HG03139 (cell line): Measurements from ENCODE around the gene RPS28.

Experiments used
- ATAC-seq: cut with Tn5 transposase; IDR thresholded peaks from one replicate; pipeline ENCODE4 v1.9.1; 2021; ENCODE audit not compliant: unreplicated experiment

The RPS28 gene

GRCh38 chr19:8319807-8320520, 1.3 kb upstream of the RPS28 start:
- ATAC-seq: no peak

GRCh38 chr19:8320564-8321066, 681 bp upstream of the RPS28 start:
- ATAC-seq: no peak

GRCh38 chr19:8321986-8322637, 816 bp downstream of the RPS28 start:
- ATAC-seq: no peak

- ATAC-seq: no peak
Measured at GRCh38 chr19:8322638-8322997, 1.3 kb downstream of the RPS28 start.

GRCh38 chr19:8323781-8324185, 2.5 kb downstream of the RPS28 start:
- ATAC-seq: no peak

- no peak for ATAC-seq
Measured at GRCh38 chr19:8324186-8325050, 3.1 kb downstream of the RPS28 start.

- no peak for ATAC-seq
Measured at GRCh38 chr19:8325454-8325853, 4.2 kb downstream of the RPS28 start.

- no peak for ATAC-seq
Measured at GRCh38 chr19:8329996-8330395, 8.7 kb downstream of the RPS28 start.

- ATAC-seq: no peak
Measured at GRCh38 chr19:8331263-8331845, 10.1 kb downstream of the RPS28 start.

GRCh38 chr19:8332976-8333766, 11.9 kb downstream of the RPS28 start:
- no peak for ATAC-seq

GRCh38 chr19:8333767-8334457, 12.6 kb downstream of the RPS28 start:
- ATAC-seq: no peak

- no peak for ATAC-seq
Measured at GRCh38 chr19:8334458-8335342, 13.4 kb downstream of the RPS28 start.

- no peak for ATAC-seq
Measured at GRCh38 chr19:8335343-8336071, 14.2 kb downstream of the RPS28 start.

GRCh38 chr19:8336072-8336569, 14.8 kb downstream of the RPS28 start:
- no peak for ATAC-seq

GRCh38 chr19:8336660-8337059, 15.4 kb downstream of the RPS28 start:
- no peak for ATAC-seq

GRCh38 chr19:8337728-8338127, 16.4 kb downstream of the RPS28 start:
- ATAC-seq: no peak

- no peak for ATAC-seq
Measured at GRCh38 chr19:8338835-8339234, 17.5 kb downstream of the RPS28 start.
